GM21526 (cell line): Measurements from ENCODE around the gene RPL3.

Source experiments
- ATAC-seq: cut with Tn5 transposase; IDR thresholded peaks from one replicate; pipeline ENCODE4 v1.9.1; 2021; ENCODE audit warnings: moderate library complexity; ENCODE audit not compliant: unreplicated experiment, low FRiP score

RPL3 gene

DNA sequence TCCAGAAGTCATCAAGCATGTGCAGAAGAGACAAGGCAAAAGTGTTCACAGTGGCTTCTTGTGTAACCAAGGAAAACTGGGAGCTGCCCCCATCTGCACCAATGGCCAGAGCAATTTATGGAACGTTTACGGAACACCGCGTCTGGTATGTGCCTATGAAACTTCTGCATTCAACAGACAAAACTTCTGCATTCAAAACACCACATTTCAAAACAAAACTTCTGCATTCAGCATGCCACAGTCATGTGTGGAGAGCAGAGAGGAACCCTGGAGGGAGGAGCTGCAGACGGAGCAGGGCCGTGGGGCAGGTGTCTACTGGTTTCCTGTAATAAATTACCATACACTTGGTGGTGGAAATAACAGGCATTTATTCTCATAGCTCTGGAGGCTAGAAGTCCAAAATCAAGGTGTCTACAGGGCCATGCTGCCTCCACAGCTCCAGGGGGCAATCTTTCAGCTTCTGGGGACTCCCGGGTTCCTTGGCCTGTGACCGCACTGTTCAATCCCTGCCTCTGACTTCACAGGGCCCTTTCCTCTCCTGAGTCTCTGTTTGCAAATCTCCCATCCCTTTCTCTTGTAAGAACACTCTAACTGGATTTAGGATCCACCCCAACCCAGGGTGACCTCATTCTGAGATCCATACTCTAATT is 32.2 kb downstream of the RPL3 start:
- ATAC-seq, result no peak

DNA sequence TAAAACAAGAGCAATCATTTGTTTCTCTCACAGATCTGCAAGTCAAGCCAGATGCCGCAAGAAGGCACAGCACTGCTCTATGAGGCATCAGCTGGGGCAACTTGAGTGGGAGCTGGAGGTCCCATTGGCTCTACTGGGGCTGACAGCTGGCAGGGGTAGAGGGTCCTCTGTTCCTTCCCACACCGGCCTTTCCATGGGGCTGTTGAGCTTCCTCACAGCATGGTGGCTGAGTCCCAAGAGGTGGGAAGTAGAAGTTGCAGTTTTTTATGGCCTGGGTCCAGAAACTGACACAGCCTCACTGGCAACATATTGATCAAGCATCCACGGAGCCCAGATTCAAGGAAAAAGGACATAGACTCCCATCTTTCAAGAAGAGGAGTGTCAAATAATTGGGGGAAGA is 34.4 kb downstream of the RPL3 start:
- ATAC-seq, result no peak

DNA sequence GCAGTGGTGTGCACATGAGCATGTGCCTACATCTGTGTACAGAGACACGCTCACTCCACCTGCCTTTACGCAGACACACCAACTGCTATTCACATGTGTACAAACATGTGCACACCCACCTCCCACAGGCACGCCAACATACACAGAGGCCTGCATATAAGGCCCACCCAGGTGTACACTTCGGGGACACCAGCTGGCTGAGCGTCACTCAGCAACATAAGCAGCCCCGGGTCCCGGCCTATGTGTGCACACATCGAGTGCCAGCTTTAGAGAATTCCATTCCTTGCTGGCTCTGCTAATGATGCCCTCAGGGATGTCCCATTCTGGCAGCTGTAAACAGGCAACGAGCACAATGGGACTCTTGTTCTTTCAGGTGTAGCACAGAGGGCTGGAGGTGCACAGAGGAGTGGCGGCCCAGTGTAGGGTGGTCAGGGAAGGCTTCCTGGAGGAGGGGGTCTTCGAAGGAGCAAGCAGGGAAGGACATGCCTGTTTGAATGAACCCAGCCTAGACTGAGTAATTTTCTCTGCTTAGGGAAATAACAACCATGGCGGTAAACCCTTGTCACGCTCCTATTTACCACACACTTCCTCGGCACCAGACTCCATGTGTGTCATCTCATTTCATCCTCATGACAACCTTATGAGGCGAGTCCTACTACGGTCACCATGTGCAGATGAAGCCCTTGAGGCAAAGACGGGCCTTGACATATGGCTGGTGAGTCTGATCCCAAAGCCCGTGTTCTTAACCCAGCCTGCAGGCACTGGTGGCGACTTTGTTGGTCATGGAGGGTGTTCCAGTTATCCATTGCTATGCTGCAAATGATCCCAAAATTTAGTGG is 35.1 kb downstream of the RPL3 start:
- ATAC-seq, result no peak

DNA sequence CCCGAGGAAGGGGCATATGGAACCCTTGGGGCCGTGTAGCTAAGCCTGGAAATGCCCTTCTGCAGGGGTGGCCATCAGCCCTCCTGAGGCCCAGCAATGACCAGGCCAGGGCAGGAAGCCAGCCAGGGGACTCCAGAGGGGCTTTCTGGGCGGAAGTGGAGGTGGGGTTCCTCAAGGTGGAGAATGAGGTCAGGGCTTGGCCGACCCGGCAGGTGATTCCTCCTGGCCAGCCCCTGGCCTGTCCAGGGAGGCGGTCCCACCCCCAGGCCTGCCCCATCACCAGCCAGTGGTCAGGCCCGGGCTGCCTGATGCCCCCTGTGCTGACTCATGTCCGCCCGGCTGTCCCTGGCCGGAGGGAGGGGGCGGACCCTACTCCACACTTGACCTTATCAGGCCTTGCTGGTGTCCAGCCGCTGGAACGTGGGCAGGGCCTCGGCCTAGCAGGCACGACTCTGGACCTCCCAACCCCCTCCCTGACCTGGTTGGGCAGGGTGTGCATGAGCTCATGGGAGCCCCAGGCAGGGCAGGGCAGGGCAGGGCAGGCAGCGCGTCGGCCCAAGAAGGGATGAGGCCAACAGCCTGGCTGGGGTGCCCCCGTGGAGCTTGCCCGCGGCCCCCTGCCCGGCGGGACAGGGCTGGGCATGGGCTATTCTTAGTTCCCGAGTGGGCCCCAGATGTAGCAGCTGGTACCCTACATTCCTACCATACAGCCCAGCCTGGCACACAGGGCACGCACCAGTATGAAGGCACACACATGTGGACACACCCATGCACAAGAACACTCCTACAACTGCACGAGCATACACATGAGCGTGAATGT is 35.9 kb downstream of the RPL3 start:
- ATAC-seq, result no peak

DNA sequence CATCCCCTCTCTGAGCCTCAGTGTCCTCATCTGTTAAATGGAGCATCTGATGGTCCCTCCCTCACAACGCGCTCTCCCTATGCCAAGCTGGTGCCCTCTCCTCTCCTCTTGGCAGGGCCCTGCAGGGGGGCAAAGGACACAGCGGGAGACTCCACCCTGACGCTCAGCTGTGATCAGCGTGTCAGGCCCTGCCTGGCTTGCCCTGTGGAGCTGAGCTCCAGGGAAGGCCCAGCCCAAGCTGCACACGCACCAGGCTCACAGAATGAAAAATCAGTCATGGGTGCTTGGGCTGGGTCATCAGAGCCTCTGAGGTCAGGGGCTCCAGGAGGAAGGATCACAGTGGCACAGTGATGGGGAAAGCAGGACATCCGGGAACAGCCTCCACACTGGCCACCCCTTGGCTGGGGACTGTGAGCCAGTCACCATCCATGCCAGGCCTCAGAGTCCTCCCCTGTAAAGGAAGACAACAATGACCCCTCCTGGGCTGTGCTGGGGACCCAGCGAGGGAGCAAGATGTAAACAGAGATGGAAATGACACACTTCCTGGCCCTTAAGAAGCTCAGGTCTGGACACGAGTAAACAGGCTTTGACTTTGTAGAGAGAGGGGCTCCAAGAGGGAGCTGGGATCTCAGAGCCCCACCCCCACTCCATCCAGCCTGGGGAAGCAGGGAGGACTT is 36.6 kb downstream of the RPL3 start:
- ATAC-seq, result no peak

DNA sequence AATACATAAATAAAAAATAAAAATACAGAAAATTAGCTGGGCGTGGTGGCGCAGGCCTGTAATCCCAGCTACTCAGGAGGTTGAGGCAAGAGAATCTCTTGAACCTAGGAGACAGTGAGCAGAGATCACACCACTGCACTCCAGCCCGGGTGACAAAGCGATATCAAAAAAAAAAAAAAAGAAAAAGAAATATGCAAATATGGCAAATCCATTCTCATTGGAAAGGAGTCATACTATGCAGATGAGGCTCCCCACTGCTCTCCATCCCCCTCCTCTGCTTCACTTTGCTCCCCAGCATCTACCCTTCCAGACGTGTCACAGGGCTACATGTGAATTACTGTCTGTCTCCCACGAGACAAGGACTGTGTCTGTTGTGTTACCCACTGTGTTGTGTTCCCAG is 38.3 kb downstream of the RPL3 start:
- no peak for ATAC-seq

DNA sequence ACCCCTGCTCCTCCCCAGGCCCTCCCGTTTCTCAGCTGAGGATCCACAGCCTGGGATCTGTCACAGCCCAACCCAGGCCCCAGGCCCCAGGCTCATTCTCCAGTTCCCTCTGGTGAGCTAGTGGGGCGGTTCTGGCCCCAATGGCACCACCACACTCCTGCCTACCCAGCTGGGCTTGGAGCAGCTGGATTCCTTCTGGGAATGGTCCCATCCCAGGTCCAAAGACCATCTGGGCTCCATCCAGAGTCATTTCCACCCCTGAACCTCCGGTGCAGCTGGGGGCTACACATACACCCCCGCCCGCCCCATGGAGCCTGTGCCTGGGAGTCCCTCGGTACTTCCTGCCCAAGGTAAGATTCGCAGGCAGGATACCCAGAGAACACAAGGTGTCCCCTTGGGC is 39.2 kb downstream of the RPL3 start:
- ATAC-seq, result no peak

DNA sequence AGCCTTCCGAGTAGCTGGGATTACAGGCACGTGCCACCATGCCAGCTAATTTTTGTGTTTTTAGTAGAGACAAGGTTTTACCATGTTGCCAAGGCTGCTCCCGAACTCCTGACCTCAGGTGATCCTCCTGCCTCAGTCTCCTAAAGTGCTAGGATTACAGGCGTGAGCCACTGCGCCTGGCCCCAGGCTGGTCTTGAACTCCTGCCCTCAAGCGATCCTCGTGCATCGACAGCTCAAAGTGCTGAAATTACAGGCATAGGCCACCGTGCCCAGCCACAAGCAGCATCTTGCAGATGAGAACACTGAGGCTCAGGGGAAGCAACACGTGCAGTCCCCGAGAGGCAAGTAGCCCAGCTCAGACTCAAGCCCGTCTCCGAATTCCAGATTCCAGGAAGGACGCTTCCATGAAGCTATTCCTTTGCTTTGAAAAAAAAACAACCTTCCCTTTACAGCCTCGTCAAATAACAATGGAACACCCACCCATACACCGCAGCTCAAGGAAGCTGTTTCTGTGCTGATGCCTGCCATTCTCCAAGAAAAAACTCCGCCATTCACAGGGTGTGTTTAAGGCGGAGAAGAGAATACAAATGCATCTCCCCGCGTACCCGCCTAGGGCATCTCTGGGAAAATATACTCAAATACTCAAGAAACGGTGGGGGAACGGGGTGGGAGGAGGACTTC is 40.1 kb downstream of the RPL3 start:
- ATAC-seq, result no peak

DNA sequence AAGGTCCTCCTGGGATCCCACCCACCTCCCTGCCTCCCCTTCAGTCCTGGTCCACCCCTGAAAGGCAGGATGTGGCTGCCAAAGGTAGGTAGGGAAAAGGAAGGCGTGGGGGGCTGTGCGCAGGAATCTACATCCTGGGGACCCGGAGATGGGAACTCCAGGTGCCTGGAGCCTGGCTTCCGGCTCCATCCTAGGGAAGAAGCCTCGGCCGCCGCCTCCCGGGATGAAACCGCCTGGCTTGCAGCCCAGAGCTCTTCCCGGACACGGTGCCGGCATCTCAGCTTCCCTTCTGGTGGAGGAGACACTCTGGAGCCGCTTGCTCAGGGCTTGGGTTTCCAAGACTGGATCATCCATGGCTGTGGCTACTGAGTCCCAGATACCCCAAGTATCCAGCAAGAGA is 41.4 kb downstream of the RPL3 start:
- no peak for ATAC-seq

DNA sequence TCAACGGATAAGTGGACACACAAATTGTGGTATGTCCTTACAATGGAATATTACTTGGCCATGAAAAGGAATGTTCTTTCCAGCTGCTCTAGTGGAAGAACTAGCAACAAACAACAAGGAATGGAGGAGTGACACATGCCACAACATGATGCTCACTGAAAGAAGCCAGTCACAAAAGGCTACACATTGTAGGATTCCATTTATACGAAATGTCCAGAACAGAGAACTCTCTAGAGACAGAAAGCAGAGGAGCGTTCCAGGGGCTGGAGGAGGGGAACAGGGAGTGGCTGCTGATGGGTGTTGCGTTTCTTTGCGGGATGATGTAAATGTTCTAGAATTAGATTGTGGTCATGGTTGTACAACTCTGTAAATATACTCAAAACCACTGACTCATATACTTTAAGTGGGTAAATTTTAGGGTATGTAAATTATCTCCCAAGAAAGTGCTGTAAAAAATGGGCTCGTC is 42.2 kb downstream of the RPL3 start:
- ATAC-seq, result no peak

DNA sequence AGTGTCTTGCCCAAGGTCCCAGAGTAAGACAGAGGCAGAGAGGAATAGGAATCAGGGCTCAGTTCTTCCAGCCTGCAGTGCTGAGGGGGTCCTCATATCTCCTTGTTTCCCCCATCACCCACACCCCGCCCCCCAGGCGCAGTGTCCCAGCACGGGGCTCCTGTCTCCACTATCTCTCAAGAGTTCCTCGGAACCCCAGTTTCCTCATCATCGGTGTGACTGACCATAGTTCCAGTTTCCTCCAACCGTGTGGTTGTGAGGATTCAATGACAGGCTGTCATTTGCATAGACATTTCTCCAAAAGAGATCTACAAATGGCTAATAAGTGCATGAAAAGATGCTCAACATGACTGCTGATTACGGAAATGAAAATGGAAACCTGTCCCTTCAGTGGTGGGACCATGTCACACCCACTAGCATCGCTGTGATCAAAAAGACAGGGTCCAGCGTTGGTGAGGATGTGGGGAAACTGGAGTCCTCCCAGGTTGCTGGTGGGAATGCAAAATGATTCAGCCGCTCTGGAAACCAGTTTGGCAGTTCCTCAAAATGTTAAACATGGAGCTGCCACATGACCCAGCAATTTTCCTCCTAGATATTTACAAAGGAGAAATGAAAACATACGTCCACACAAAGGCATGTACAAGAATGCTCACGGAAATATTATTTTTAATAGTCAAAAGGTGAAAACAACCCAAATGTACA is 42.8 kb downstream of the RPL3 start:
- no peak for ATAC-seq

DNA sequence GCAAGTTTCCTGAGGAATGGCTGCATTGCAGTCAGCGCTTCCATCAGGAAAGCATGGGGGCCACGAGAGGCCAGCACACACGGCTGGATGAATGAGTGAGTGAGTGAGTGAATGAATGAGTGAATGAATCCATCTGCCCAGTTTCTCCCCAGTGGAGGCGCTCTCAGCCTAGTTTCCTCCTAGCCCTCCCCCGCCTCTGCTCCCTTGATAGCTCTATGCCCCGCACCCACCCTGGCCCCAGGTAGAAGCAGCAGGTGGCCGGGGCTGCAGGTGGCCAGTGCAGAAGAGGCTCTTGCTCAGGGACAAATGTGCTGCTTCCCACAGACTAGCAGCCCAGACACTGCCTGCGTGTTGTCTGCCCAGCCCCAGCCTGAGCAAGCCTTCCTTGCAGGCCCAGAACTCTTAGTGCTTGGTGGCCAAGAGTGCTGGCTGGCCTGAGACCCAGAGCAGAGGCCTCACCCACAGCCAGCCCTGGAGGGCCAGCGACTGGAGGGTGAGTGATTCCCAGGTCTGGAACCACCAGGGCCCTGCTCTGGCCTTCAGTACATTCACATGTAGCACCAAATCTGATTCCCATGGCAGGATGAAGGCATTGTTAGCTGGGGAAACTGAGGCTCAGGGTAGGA is 43.5 kb downstream of the RPL3 start:
- ATAC-seq, result no peak

DNA sequence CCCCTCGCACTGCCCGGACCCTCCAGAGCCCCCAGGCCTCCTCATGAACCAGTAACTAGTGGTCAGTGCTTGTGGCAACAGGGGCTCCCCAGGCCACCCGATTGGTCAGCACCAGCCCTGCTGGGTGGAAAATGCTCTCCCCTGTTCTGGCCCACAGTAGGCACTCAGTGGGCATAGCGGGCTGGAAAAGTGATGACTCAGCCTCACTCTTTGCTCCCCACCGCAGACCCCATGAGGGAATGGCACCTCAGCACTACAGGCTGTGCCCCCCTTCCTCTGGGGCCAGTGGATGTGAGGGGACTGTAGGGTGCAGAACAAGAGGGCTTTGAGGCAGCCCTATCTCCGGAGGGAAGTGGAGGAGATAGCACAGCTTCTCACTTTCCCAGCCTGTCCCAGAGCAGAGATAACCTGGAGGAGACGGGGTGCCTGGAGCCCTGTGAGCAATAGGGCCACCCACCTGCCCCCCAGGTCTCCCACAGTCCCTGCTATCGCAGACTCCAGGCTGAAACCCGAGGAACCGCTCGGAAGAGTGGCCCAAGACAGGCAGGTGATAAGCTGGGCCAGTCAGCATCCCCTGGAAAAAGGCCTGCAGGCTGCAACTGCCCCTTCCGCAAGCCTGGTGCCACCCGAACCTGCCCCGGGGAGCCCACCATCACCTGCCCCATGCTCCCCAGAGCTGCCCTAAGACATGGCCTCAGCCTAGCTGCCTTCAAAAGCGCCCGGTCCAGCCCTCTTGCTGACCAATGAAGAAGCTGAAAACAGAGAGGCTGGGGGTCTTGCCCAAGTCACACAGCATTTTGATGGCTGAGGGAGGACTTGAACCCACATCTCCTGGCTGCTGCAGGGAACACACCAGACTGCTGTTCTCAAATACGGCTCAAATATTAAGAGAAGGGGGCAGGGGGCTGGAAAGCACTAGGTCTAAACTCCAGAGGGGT is 45.2 kb downstream of the RPL3 start:
- no peak for ATAC-seq

DNA sequence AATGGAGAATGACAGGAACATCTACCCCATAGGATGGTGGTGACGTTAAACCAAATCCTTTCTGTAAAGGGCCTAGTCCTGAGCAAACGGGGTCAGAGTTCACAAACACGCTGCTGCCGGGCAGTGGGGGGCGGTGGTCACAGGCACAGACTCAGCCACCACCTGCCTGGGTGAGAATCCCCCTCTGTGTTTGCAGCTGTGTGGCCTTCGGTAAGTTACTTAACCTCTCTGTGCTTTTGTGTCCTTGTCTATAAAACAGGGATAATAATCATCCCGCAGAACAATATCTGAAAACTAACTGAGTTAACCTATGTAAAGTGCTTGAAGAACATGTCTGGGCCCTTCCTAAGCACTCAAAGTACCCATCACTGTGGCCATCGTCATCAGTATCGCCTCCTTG is 48.6 kb downstream of the RPL3 start:
- no peak for ATAC-seq

DNA sequence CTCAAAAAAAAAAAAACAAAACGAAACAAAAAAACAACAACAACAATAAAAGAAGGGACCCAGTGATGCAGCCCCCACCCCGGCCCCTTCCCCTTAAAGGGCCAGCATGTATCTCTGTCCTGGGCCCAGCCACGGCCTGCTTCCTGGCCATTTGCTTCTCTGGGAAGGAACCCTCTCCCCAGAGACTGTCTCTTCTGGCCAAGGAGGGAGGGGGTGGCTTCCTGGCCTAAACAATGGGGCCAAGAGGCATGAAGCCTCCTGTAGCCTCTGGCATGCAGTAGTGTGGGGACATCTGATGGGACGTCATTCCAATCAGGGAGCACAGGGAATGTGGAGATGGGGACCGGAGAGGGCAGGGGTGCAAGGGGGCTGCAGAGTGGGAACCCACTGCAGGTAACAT is 49.1 kb downstream of the RPL3 start:
- ATAC-seq, result no peak

DNA sequence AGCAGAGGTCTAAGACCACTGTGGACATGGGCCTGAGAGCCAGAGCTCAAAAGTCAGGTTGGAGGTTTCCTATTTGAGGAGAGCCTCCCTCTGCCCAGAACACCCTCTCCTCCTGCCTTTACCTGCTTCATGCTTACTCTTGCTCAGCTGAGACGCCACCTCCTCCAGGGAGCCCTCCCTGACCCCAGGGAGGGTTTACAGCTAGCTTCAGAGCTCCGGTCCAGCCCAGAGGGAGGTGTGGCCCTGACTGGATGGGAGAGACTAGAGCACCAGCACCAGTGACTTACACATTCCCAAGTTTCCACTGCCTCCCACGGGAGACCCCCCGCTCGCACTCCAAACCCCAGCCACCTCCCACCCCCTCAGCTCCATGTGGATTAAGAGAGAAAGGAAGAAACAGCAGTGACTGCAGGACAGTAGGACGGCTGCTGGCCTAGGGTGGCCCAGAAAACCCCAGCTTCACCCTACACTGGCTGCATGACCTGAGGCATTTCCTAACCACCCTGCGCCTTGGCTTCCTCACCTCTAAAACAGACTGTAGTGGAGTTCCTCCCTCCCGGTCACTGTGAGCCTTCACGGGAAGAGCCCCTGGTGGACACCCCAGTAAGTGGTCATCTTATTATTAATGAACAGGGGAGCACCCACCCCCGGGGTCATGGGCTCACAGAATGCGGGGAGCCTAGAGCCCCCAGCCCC is 50.2 kb downstream of the RPL3 start:
- no peak for ATAC-seq

DNA sequence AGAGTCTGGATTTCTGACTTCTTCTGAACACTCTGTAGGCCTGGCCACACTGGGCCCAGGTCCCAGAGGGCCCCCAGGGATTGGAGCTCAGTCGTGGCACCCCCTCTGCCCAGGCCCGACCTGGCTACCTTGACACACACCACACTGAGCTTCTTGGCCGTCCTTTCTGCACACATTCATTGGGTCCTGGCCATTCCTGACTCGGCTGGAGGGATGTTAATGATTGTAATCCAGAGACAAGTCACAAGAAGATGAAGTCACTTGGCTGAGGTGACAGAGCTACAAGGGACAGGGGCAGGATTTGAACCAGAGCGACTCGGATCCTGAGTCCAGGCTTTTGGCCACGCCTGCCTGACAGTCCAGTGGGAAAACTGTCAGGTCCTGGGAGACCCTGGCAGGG is 50.8 kb downstream of the RPL3 start:
- no peak for ATAC-seq

DNA sequence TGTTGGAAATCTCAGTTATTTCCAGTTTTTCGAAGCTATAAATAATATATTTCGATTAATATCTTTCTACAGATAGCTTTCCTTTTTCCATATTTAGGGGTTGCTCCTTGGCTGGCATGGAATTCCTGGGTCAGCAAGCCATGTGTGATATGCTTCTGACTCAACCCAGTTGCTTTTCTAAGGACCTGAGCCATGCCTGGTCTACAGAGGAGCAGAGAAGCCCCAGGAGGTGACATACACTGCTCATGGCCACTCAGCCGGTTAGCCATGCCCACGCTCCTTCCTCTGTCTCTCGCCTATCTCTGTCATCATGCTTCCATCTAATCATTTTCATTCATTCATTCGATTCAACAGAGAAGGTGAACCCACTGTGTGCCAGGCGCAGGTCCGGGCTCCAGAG is 51.4 kb downstream of the RPL3 start:
- no peak for ATAC-seq
